HG03571 (cell line): Measurements from ENCODE around the gene TMEM178A.
"Not testable (repeated sequence)": the region's sequence is repeated elsewhere in the genome, so short reads cannot be mapped to it uniquely, and the experiment has no call there.

Experiments used
- ATAC-seq: cut with Tn5 transposase; IDR thresholded peaks from one replicate; pipeline ENCODE4 v1.9.1; 2021; ENCODE audit not compliant: unreplicated experiment

TMEM178A gene

DNA sequence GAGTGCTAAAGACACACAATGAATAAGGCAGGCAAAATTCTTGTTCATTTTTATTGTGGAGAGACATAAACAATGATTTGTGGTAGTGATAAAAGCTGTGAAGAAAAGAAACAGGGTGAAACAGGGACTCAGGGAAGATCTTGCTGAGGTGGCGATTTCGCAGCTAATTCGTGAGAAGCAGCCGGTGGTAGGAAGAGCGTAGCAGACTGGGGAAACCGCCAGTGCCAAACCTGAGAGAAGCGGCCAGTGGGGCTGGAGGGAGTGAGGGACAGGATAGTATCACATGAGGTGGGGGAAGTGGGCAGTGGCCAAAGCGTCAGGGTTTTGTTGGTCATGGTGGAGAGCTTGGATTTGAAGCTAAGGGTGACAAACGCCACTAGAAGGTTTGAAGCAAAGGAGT lies 42.3 kb downstream of the TMEM178A start:
- no peak for ATAC-seq

DNA sequence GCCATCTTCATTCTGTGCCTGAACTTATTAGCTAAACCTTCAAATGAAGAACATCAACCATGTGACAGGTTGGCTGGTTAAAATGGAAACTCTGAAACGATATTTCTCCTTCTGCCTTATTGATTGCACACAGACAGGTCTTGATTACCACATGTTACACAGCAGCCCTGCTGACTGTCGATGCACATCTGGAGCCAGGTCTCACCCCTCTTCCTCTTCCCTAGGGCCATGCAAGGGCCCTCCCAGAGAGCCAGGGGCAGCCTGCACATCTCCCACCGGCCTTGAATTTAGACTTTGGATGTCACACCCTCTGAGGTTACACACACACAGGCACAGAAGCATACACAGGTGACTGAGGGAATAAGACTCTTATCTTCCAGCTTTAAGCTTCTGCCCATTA lies 45.1 kb downstream of the TMEM178A start:
- ATAC-seq: no peak

DNA sequence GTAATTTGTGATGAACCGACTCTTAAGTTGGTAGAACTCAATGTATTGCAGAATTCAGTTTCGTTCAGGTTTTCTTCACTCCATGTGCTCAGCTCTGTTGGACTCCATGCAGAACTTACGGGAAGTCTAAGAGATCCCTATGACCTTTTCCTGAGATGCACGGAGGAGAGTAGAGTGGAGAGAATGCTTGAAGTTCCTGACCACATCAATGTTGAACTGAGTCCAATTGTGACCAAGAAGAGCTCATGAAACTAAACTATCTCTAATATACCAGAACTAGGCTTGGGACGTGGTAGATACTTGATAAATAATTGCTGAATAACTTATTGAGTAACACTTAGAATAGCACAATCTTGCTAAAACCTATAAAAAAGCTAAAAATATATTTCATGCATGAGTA lies 47.2 kb downstream of the TMEM178A start:
- ATAC-seq: no peak

DNA sequence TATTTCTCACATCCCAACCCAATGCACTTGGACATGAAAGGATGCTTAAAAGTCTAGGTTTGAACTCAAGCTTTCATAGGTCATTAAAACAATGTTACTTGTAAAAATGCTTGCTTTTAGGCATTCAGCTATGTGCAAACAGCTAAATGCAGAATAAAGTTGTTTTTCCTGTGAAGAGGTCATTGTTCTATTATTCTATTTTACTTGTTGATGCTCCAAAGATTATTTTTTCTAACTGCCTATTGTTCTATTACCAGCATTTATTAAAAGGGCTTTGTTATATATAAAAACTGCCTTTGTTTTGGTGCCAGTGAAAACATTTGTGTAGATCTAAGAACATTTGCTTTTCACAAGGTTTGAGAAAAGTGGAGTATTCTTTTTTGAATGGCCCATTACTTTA lies 49.4 kb downstream of the TMEM178A start:
- no peak for ATAC-seq

DNA sequence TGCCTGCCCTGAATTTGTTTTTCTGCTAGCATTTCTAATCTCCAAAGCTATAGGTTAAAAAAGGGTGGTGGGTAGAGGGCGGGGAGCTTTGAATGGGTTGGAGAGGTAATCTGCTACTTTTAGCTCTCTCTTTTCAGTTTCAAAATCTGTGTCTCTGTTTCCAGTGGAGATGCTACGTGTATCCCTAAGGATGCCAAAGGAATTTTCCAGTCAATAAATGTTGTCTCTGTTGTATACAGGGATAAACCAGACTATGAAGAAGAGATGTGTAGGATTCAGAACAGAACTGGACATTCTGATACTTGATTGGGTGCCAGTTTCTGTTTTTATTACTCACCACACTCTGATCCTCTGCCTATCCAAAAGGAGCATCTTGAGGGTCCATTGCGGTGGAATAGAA lies 50.1 kb downstream of the TMEM178A start:
- ATAC-seq: no peak

DNA sequence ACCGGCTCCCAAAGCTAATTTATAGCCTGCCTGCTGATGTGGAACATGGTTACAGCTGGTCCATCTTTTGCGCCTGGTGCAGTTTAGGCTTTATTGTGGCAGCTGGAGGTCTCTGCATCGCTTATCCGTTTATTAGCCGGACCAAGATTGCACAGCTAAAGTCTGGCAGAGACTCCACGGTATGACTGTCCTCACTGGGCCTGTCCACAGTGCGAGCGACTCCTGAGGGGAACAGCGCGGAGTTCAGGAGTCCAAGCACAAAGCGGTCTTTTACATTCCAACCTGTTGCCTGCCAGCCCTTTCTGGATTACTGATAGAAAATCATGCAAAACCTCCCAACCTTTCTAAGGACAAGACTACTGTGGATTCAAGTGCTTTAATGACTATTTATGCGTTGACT lies 51.4 kb downstream of the TMEM178A start:
- ATAC-seq: no peak

DNA sequence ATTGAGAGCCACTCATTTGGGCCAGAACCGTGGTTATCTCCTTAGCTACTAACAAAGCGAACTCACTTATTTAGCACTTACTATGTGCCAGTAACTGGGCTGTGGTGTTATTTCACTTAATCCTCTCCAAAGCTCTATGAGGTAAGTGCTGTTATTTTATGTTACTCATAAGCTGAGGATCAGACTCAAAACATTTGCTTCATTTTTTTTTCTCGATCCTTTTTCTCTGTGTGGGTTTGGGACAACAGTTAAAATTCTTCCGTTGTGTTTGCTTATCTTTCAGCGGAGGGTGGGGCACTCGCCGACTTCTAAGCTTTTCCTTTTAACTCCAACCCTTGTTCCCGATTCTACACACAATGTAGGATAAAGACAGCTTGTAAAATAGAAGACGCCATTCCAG lies 52.8 kb downstream of the TMEM178A start:
- ATAC-seq: no peak

DNA sequence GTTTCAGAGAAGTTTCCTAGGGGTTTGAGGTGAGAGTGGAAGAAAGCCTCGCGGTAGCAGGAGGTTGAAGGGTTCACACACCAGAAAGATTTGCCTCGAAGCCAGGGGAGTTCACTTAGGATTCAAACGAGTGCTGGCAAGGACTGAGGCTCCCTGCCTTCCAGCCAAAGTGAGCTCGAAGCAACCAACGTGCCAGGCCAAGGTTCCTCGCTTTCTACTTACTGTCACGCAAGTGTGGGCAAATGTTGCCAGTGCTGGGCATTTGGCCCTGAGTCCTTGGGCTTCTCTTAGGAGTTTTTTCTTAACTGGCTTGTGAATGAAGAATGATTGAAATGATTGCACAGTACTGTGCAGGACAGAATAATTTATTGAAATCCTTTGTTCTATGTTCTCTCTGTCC lies 53.6 kb downstream of the TMEM178A start:
- ATAC-seq: no peak

DNA sequence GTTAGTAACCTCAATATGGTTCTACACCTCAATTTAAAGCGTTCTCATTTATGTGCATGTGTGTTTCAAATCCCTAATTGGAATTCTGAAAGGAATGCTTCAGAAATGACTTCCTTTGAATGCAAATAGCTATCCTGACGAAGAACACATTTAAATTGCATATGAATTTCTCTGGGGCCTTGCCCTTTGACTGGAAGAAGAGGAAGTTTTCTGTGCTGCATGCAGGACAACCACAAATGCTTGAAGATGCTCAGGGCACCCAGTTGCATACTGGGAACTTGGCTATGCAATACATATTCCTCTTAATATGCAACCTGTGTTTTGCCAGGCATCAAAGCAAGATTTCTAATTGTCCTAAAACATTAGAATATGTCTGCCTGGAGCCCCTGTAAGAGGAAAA lies 55.3 kb downstream of the TMEM178A start:
- no peak for ATAC-seq

DNA sequence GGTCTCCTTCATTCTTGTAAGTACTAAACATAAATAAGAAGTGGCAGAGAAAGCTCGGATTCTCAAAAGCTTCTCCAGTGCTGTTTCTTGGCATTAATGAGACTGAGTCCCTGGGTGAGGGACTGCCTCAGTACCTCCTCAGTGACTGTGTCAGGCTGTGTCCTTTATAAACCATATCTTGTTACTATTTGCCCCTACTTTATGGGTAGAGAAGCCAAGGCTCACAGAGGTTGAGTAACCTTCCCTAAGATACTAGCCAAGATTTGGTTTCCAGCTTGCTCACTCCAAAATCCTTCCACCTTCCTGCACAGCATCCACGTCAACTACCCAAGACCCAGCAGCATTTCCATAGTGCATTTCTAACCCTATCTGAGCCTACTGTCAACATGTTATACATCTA lies 57.8 kb downstream of the TMEM178A start:
- no peak for ATAC-seq

DNA sequence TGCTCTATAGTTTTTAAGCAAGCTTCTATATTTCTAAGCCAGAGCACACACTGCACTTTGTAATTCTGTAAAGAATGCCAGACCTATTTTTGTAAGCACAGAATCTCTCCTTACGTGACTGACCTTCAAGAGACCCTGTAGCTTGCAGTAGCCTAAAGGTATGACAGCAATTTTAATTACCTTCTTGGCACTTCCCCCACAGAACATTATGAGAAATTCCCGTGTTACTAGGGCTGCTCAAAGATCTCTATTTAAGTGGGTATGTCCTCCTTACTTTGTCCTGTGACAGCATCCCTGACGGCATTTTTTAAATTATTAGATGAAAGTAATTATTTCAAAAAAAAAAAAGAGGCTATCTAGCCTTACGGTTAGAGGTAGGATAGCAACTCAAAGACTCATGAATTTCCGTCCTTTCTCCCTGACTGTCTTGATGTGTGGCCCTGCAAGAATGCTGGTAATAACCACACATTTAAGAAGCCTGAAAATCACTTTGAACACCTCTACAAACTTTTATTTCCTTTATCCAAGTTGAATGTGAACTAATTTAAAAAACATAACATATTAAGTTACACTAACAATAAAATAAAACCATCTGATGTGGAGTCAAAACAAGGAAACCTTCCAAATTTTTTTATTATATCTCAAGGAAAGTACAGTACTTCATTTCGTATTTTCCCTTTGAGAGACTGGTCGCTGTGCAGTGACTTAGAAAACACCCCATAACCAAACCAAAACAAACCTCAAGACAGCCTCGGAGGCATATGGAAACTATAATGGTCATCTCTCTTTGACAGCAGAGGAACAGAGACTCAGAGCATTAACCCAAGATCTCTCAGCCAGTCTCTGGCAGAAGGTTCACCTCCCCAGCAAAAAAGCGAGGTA lies 58.5 kb downstream of the TMEM178A start:
- no peak for ATAC-seq

DNA sequence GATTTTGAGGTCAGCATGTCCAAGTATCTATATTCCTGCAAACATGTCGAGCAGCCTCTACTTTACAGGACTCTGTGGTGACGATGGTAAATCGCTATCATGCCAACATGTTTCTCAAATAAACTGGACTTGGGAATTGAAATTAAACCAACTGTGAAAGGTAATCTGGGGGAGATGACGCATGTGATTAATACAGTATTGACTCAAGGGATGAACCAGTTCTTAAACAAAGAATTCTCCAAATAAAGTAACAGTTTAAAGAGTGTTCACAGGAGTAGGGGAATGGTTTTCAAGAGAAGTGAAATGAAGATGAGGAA lies 59.1 kb downstream of the TMEM178A start:
- ATAC-seq: no peak

DNA sequence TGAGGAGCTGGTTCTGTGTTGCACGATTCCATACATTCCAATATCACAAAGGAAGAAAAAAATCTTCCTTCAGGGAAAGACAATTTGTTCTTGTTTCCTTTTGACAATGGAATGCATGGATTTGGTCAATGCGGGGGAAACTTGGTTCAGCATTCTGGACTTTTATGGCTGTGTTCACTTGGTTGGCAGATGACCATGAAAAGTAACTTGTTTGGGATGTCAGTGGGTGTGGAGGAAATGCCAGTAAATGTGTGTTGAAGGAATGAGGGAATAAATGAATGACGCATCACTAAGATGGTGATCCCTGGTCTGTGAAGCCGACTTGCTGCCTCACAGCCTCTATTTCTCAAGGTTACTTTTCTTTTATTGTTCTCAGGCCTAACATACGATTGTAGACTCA lies 59.7 kb downstream of the TMEM178A start:
- no peak for ATAC-seq

DNA sequence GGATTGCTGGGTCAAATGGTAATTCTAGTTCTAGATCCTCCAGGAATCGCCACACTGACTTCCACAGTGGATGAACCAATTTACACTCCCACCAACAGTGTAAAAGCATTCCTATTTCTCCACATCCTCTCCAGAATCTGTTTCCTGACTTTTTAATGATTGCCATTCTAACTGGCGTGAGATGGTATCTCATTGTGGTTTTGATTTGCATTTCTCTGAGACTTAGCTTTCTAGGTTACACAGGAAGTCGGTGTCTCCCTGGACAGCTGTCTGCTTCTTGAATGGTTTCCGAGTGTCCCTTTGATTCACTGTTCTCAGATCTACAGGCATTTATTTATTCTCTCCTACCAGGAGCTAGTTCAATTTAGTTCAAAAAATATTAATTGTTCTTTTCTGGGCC lies 62.4 kb downstream of the TMEM178A start:
- not testable (repeated sequence) for ATAC-seq

DNA sequence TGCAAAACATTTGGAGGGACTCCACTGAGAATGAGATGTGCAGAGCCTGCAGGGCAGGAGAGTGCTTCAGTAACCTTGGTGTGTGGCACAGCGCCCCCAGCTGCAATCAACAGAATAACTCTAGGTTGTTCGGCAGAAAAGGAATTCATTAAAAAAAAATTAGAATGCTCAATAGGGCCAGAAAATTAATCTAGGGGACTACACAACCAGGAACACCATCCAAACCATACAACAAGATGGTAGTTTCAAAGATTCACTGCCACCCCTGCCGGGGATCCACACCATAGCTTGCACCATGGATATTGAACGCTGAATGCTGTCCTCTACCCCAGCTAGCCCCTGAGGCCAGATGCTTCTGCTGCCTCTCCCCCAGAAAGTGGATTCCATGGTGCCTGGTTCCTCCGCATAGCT lies 63.2 kb downstream of the TMEM178A start:
- peak; percentile 41 for ATAC-seq

DNA sequence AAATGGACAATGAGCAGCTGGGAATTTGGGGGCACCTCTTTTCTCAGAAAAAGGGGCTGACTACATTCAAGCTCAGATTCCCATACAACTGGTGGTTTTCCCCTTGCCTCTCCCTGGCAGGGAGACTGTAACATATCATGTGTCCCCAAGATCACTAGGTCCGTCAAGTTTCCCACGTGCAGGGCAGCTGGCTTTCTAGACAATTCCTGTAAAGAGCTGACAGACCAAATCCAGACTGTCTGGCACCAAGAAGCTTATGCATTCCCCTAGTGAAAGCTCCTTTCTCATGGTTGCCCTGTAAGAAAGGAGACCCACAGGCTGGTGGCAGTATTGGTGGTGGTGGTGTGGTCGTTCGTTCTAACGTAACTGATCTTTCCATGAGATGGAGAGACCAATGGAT lies 64.6 kb downstream of the TMEM178A start:
- ATAC-seq: no peak

DNA sequence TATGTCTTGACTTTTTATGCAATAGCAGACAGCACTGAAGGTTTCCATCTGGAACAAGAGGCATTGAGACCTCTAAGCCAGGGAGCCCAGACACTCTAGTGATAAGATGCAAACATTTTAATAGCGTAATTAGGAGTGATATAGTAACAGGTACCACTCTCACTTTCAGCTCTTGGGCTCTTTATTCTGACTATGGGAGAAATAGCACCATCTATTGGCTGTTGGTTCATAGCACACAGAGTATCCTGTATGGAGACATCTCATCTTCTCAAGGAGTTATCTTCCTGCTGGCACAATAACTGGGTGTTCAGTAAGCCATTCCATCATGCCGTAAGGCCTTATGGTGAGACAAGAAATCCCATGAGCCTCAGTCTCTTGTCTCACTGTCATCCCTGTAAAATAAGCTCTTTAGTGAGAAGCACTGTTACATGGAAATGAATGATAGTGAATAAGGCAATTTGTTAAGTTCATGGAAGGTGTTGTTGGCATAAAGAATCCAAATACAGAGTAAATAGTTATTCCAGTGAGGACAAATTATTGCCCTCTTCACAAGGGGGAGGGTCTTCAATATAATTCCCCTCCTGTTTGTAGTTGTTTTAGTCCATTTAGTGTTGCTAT lies 65.1 kb downstream of the TMEM178A start:
- peak; percentile 49 for ATAC-seq

DNA sequence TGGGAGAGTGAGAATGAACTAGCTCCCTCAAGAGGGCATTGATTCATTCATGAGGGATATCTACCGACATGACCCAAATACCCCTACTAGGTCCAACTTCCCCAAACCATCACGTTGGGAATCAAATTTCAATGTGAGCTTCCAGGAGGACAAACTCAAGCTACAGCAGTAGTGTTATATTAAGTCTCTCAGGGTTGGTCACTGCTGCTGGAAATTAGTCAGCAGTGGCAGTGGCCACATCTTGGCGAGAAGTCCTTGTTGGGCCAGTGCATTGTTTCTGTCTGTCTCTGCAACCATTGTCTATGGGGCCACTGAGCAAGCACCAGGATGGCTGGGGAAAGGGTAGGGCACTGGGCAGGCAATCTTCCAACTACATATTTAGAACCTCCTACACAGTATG lies 65.8 kb downstream of the TMEM178A start:
- no peak for ATAC-seq

DNA sequence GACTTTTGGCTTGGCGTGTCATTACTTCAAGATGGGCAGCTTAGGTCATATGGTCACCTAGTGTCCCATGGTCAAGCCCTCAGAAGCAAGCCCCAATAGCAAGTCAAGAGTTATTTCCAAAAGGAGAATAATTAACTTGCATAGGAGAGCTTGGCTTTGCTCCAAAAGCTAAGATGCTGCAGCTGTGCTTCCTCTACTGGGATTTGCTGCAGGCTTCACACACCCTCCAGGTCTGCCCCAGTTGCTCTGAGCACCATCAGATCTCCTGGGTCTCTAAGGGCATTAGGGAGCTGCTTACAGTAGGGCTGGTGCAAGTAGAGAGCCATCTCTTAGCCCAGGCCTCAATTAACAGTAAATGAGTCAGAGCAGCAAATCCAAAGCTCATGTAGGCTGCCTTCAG lies 66.8 kb downstream of the TMEM178A start:
- ATAC-seq: no peak

DNA sequence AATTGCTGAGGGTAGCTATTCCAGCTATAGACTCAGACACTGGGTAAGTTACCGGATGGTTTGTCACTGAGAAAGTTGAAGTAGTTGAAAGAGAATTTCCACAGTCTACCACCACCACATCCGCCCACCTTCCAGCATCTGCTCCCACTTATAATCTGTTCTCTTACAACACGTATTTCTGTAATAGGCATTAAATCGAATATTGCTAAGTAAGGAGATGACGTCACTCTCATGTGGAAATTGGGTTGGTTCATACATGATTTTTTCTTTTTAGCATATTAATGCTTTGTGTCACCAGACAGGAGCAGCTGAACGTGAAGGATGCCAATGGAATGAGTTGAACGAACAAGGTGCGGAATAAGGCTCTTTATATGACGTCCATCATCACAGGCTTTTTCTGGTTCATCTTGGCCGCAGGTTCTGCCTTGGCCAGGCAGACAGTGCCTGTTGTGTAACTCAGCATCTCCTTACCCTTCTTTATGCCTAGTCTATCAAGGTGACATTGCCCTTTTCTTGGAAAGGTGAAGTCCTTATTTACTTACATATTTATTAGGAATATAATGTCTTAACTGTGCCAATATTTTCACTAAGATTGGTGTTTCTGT lies 67.5 kb downstream of the TMEM178A start:
- no peak for ATAC-seq

DNA sequence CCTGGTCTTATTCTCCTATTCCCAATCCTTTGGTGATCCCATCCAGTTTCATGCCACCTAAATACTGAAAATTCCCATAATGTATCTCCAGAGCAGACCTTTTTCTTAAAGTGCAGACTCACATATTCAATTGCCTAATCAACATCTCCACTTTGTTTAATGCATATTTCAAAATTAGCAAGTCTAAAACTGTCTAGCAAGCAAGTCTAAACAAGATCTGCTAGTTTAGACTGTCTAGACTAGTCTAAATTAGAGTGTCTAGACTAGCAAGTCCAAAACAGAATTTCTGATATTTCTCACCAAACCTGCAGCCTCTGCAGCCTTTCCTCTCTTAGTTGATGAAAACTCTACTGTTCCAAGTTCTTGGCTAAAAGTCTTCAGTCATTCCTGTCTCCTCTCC lies 68.7 kb downstream of the TMEM178A start:
- ATAC-seq: no peak

DNA sequence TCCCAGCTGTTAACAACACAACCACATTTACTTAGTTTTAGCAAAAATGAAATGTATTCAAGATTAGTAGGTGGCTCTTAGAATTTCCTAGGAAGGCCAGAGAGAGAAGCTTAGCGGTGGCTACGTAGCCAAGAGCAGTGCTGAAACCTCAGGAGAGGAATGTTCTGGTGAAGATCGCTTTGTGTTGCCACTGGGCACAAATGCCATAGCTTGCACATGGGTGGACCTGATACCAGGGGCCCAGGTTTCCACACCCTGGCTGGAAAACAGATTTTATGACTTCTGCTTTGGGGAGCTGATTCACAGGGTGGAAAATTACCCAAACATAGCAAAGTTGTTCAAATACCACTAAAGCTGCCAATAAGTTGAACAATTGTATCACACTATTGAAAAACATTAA lies 69.9 kb downstream of the TMEM178A start:
- no peak for ATAC-seq
